K562 (cell line): Measurements from ENCODE around the gene GALNT12. TPM values are rescaled to one million over a fixed set of nuclear protein-coding genes. Genes with fewer than 3 reads are reported as not detected.

Source experiments
- ATAC-seq: fragments of 200-7000 bp; cut with Tn5 transposase; 3 replicates; pipeline ENCODE4 v1.9.1; 2020; ENCODE audit warnings: moderate library complexity
- BruUV-seq: library from RNA; stranded (reverse); fragments of 400-500 nt; replicated peaks from 2 replicates; lab custom pipeline; 2021; lab: Mats Ljungman, UMichigan
- CTCF ChIA-PET: fragments of 300-600 bp; formaldehyde crosslinking; extraction: SDS; loops from one replicate; lab custom pipeline; 2021; ENCODE audit warnings: low intra/inter-chr PET ratio; lab: Yijun Ruan, JAX
- POLR2A ChIA-PET: fragments of 300-600, 350-650 bp; sonication (Branson Sonifier 250); formaldehyde crosslinking; extraction: SDS; loops from one replicate; lab custom pipeline; 2021; ENCODE audit warnings: antibody characterized with exemption, inconsistent platforms; lab: Yijun Ruan, JAX
- DNase-seq, 4 experiments: peaks; one replicate each; pipeline versions ENCODE4 v3.0.0 to v3.0.0-alpha.2; 2011 to 2018; ENCODE audit warnings: low spot score in 3 of 4, mixed read lengths in 3 of 4; ENCODE audit errors: extremely low read depth in 1 of 4
- FAIRE-seq: peaks from 2 replicates; lab custom pipeline; 2011; peaks lifted over from hg19 to GRCh38; lab: Jason Lieb, UNC
- H2AFZ ChIP-seq: 2 replicates; pipeline ENCODE4 v1.6.0; 2011; ENCODE audit warnings: low read depth, low read length, control low read depth, inconsistent platforms
- H3K27ac ChIP-seq: fragments of 200-600 bp; 3 replicates; pipeline ENCODE4 v1.8.0; 2011; ENCODE audit warnings: low read depth, mild to moderate bottlenecking, control low read depth, inconsistent platforms, low read length, moderate library complexity, mixed read lengths; ENCODE audit errors: extremely low read depth
- H3K27me3 ChIP-seq, 2 experiments: fragments of 300-600 bp in 1 of 2; 2 replicates in 1 of 2; 3 replicates in 1 of 2; pipeline versions ENCODE4 v1.6.0 to v1.8.0; 2011; ENCODE audit warnings: inconsistent platforms in 2 of 2, low read length in 2 of 2, mild to moderate bottlenecking in 1 of 2, mixed read lengths in 1 of 2, moderate library complexity in 1 of 2; ENCODE audit not compliant: control insufficient read depth in 2 of 2, insufficient read depth in 2 of 2
- H3K36me3 ChIP-seq: fragments of 300-600 bp; 3 replicates; pipeline ENCODE4 v1.8.0; 2011; ENCODE audit warnings: mild to moderate bottlenecking, low read length, inconsistent platforms; ENCODE audit not compliant: control insufficient read depth, insufficient read depth
- H3K4me1 ChIP-seq, 2 experiments: fragments of 200-600 bp in 1 of 2; replicated peaks in 1 of 2; 2 replicates in 1 of 2; 3 replicates in 1 of 2; pipeline versions ENCODE4 v1.5.1 to v1.8.0; 2011; ENCODE audit warnings: inconsistent platforms in 2 of 2, low read length in 2 of 2, mild to moderate bottlenecking in 1 of 2, mixed read lengths in 1 of 2, moderate library complexity in 1 of 2; ENCODE audit not compliant: control insufficient read depth in 2 of 2, insufficient read depth in 2 of 2
- H3K4me2 ChIP-seq: 2 replicates; pipeline ENCODE4 v1.6.1; 2011; ENCODE audit warnings: low read length, control low read depth, inconsistent platforms, mixed read lengths; ENCODE audit not compliant: insufficient read depth
- H3K4me3 ChIP-seq: fragments of 200-600 bp; sonication (generic), shearing (Covaris generic); 2 replicates; pipeline ENCODE4 v1.5.1; 2016; ENCODE audit warnings: control low read depth, inconsistent platforms
- H3K79me2 ChIP-seq: fragments of 200-600 bp; 3 replicates; pipeline ENCODE4 v1.8.0; 2011; ENCODE audit warnings: low read length, inconsistent platforms; ENCODE audit not compliant: control insufficient read depth, insufficient read depth
- H3K9ac ChIP-seq, 2 experiments: 2 replicates each; pipeline versions ENCODE4 v1.6.0 to v1.6.1; 2011; ENCODE audit warnings: low read depth in 2 of 2, low read length in 2 of 2, control low read depth in 1 of 2, inconsistent platforms in 1 of 2, mild to moderate bottlenecking in 1 of 2, mixed read lengths in 1 of 2; ENCODE audit not compliant: insufficient read depth in 1 of 2
- H3K9me1 ChIP-seq: one replicate; pipeline ENCODE4 v1.6.0; 2011; ENCODE audit warnings: inconsistent platforms, mild to moderate bottlenecking, low read length, moderate library complexity; ENCODE audit not compliant: control insufficient read depth, insufficient read depth
- H3K9me3 ChIP-seq: replicated peaks from 2 replicates; pipeline ENCODE4 v1.5.1; 2011; ENCODE audit warnings: low read depth, low read length, inconsistent platforms; ENCODE audit not compliant: control insufficient read depth, insufficient read depth
- H4K20me1 ChIP-seq: replicated peaks from 2 replicates; pipeline ENCODE4 v1.6.1; 2011; ENCODE audit warnings: low read length, inconsistent platforms, mixed read lengths; ENCODE audit not compliant: control insufficient read depth, insufficient read depth
- CBFB ChIP-seq: sonication (generic); formaldehyde crosslinking; IDR thresholded peaks from 2 replicates; pipeline ENCODE4 v1.4.0; 2020; ENCODE audit warnings: mild to moderate bottlenecking, missing genetic modification reagents
- CXXC5 ChIP-seq: fragments of 250-450 bp; sonication (Bioruptor Pico); IDR thresholded peaks from 2 replicates; pipeline ENCODE4 v1.8.0; 2022; ENCODE audit warnings: inconsistent platforms, mild to moderate bottlenecking, moderate library complexity
- GTF2F1 ChIP-seq: IDR thresholded peaks from 2 replicates; pipeline ENCODE4 v1.6.1; 2011; ENCODE audit warnings: low read depth, low read length, improper control_type of control experiment
- JUN ChIP-seq, 2 experiments: sonication (generic) in 1 of 2; formaldehyde crosslinking in 1 of 2; IDR thresholded peaks; 2 replicates each; pipeline versions ENCODE4 v1.6.1 to v1.8.0; 2012 to 2022; ENCODE audit warnings: borderline replicate concordance in 2 of 2, mild to moderate bottlenecking in 2 of 2, improper control_type of control experiment in 1 of 2, low read depth in 1 of 2, low read length in 1 of 2, missing genetic modification reagents in 1 of 2
- MYBL2 ChIP-seq, 2 experiments: fragments of 450-650 bp in 1 of 2; sonication (generic) in 1 of 2; formaldehyde crosslinking in 1 of 2; IDR thresholded peaks; 2 replicates each; pipeline versions ENCODE4 v1.6.1 to v1.8.1; 2017 to 2022; ENCODE audit warnings: borderline replicate concordance in 1 of 2, inconsistent platforms in 1 of 2, low read depth in 1 of 2, mild to moderate bottlenecking in 1 of 2, missing genetic modification reagents in 1 of 2, moderate library complexity in 1 of 2
- PKNOX1 ChIP-seq: fragments of 450-650 bp; IDR thresholded peaks from 2 replicates; pipeline ENCODE4 v1.6.1; 2016
- PTRF ChIP-seq: fragments of 450-650 bp; IDR thresholded peaks from 2 replicates; pipeline ENCODE4 v1.6.1; 2016; ENCODE audit warnings: mild to moderate bottlenecking, missing genetic modification characterization, missing compliant biosample characterization
- RNF2 ChIP-seq: sonication (generic); IDR thresholded peaks from 2 replicates; pipeline ENCODE4 v1.6.1; 2016
- RUNX1 ChIP-seq: sonication (generic); IDR thresholded peaks from 2 replicates; pipeline ENCODE4 v1.6.1; 2016; ENCODE audit warnings: antibody characterized with exemption, low read depth
- SP1 ChIP-seq: sonication (generic); formaldehyde crosslinking; IDR thresholded peaks from 2 replicates; pipeline ENCODE4 v1.8.1; 2022; ENCODE audit warnings: mild to moderate bottlenecking, missing genetic modification reagents
- SREBF1 ChIP-seq: fragments of 150-350 bp; IDR thresholded peaks from 2 replicates; pipeline ENCODE4 v1.6.1; 2014; ENCODE audit warnings: antibody characterized with exemption, low read depth, low read length, borderline replicate concordance
- TARDBP ChIP-seq: fragments of 450-650 bp; IDR thresholded peaks from 2 replicates; pipeline ENCODE4 v1.6.1; 2016
- ZNF41 ChIP-seq: fragments of 250-450 bp; sonication (Bioruptor Pico); conservative IDR thresholded peaks from 2 replicates; pipeline ENCODE4 v1.4.0; 2020; ENCODE audit warnings: mild to moderate bottlenecking
- WGBS: fragments of 100-300 bp; shearing (Covaris generic); methylation state at CpG from one replicate; pipeline ENCODE4 v1.1.6; 2016; ENCODE audit warnings: low coverage, mixed read lengths; ENCODE audit not compliant: insufficient coverage; ENCODE audit errors: missing lambda C conversion rate; 5-methylcytosine and 5-hydroxymethylcytosine counted together
- in situ Hi-C: fragments of 300-500 bp; cut with MboI; formaldehyde crosslinking; loops from 4 replicates; pipeline ENCODE4 v1.15.0; 2018; ENCODE audit warnings: inconsistent platforms, mixed read lengths
- intact Hi-C: fragments of 100-400 bp; cut with micrococcal nuclease; formaldehyde crosslinking; loops from 2 replicates; pipeline ENCODE4 v1.14.2; 2022
- polyA plus RNA-seq, 8 experiments: library from polyadenylated mRNA; depleted of rRNA in 4 of 8; stranded (reverse) in 5 of 8; unstranded in 3 of 8; fragments of >200 nt; fragmentation: Nextera tagmentation in 2 of 8; fragmentation: Illumina TruSeq in 1 of 8; extraction: Ambion mirVana in 2 of 8; extraction: Trizol in 1 of 8; gene quantifications; 2 replicates each; pipeline versions ENCODE4 v1.2.1 to v1.2.3, GENCODE V29; 2011 to 2014; ENCODE audit warnings: inconsistent platforms in 1 of 8, missing spikeins in 1 of 8
- total RNA-seq, 7 experiments: library from RNA; depleted of rRNA in 6 of 7; stranded (reverse); fragments of >200 nt in 6 of 7; fragmentation: Illumina TruSeq in 2 of 7; extraction: Trizol in 2 of 7; gene quantifications; 2 replicates each; pipeline versions ENCODE4 v1.2.1 to v1.2.3, GENCODE V29; 2011 to 2021; ENCODE audit warnings: low replicate concordance in 1 of 7
- TF ChIP-seq, protein P1 (sequence below), 3 experiments: fragments of 200-800 bp in 1 of 3; fragments of 250-450 bp in 1 of 3; fragments of 450-650 bp in 1 of 3; sonication (Bioruptor Pico) in 1 of 3; sonication (Bioruptor generic) in 1 of 3; formaldehyde crosslinking in 1 of 3; IDR thresholded peaks; 2 replicates each; pipeline versions ENCODE4 v1.6.1 to v1.8.0; 2016 to 2022; ENCODE audit warnings: mild to moderate bottlenecking in 2 of 3, missing genetic modification characterization in 2 of 3, missing compliant biosample characterization in 1 of 3, moderate library complexity in 1 of 3
- TF ChIP-seq, protein P2 (sequence below): sonication (generic); formaldehyde crosslinking; IDR thresholded peaks from 2 replicates; pipeline ENCODE4 v1.8.0; 2022; ENCODE audit warnings: mild to moderate bottlenecking, missing genetic modification reagents

The GALNT12 gene
- total and polyA plus RNA-seq, 9 of the 15 experiments (the other 6 are each of a cell fraction or from before 2014, with no cell fraction given), result 29.7 to 82.9 (median 44.2) TPM

- no peaks in the 10 kb centered on the region for H3K79me2 ChIP-seq
- no peaks in the 10 kb centered on the region for H4K20me1 ChIP-seq
- FAIRE-seq, result peak; percentile 89
- H3K36me3 ChIP-seq, result no peaks in the 10 kb centered on the region
- peaks cover 0 to 34% of the 10 kb centered on the region in 2 experiments; a peak in 3 of 5 replicates for H3K4me1 ChIP-seq
- peaks cover 4% of the 10 kb centered on the region; the same call in 1 of the 2 replicates for H3K9me3 ChIP-seq
- no peak overlapping the region for H3K4me3 ChIP-seq
- WGBS, result 0% methylated on average over 2 of the region's 4 CpGs
- peak; percentile 97 for ATAC-seq
- H3K9ac ChIP-seq, result peak overlapping the region; percentile 68 to 77; a peak in 3 of 4 replicates
- H2AFZ ChIP-seq, result peak overlapping the region; percentile 61
- intact Hi-C loops (loop anchor here (1.0 to 5.0 kb wide), 3 partner anchors 17 to 210 kb away; no protein-coding TSS in a partner anchor), in situ Hi-C loops (no loop called here)
- ChIA-PET POLR2A (interaction anchor here (0.6 to 1.4 kb wide), 8 partner anchors 10 to 354 kb away, joined by 3 to 9 read pairs (median 3); partner anchors contain the start of genes ALG2 and SEC61B), CTCF (no interaction called here)
- peak; percentile 43 to 86 (median 62) for DNase-seq
- peak overlapping the region; percentile 47 for H3K4me2 ChIP-seq
- no peaks in the 10 kb centered on the region for H3K27me3 ChIP-seq
- peak overlapping the region; percentile 82 for H3K27ac ChIP-seq
- H3K9me1 ChIP-seq, result no peaks in the 10 kb centered on the region
- BruUV-seq, result TSS peak; percentile 87
- TF ChIP-seq, protein P1, sequence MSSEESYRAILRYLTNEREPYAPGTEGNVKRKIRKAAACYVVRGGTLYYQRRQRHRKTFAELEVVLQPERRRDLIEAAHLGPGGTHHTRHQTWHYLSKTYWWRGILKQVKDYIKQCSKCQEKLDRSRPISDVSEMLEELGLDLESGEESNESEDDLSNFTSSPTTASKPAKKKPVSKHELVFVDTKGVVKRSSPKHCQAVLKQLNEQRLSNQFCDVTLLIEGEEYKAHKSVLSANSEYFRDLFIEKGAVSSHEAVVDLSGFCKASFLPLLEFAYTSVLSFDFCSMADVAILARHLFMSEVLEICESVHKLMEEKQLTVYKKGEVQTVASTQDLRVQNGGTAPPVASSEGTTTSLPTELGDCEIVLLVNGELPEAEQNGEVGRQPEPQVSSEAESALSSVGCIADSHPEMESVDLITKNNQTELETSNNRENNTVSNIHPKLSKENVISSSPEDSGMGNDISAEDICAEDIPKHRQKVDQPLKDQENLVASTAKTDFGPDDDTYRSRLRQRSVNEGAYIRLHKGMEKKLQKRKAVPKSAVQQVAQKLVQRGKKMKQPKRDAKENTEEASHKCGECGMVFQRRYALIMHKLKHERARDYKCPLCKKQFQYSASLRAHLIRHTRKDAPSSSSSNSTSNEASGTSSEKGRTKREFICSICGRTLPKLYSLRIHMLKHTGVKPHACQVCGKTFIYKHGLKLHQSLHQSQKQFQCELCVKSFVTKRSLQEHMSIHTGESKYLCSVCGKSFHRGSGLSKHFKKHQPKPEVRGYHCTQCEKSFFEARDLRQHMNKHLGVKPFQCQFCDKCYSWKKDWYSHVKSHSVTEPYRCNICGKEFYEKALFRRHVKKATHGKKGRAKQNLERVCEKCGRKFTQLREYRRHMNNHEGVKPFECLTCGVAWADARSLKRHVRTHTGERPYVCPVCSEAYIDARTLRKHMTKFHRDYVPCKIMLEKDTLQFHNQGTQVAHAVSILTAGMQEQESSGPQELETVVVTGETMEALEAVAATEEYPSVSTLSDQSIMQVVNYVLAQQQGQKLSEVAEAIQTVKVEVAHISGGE (CRISPR knock-in tag; IDR thresholded peaks at IDR 0.05), result no peak
- no peak; the same call in 1 of the 2 replicates for TF ChIP-seq SREBF1
- TF ChIP-seq PKNOX1, result 0 out of 2 replicates have a peak, but pooled peaks have one; percentile 10
- TF ChIP-seq RNF2, result peak; percentile 99
- TF ChIP-seq CXXC5 (CRISPR knock-in tag), result peak; percentile 89
- peak; percentile 82 for TF ChIP-seq CBFB (CRISPR knock-in tag)
- no peak for TF ChIP-seq TARDBP
- TF ChIP-seq PTRF, result peak; percentile 53; the same call in 1 of the 2 replicates
- 0 out of 2 replicates have a peak, but pooled peaks have one; percentile 38 for TF ChIP-seq SP1 (CRISPR knock-in tag)
- no peak for TF ChIP-seq RUNX1
- TF ChIP-seq GTF2F1, result no peak
- TF ChIP-seq JUN (IDR thresholded peaks at IDR 0.05; ENCODE audit: borderline replicate concordance, low read depth, low read length), result peak; percentile 81; the same call in 1 of the 2 replicates
- TF ChIP-seq JUN (CRISPR knock-in tag; IDR thresholded peaks at IDR 0.05; ENCODE audit: borderline replicate concordance), result no peak; the same call in 1 of the 2 replicates
- TF ChIP-seq MYBL2 (IDR thresholded peaks at IDR 0.05; ENCODE audit: low read depth), result no peak
- no peak for TF ChIP-seq MYBL2 (CRISPR knock-in tag; IDR thresholded peaks at IDR 0.05; ENCODE audit: borderline replicate concordance)
- TF ChIP-seq ZNF41 (CRISPR knock-in tag), result peak; percentile 79; the same call in 1 of the 2 replicates
- TF ChIP-seq, protein P2, sequence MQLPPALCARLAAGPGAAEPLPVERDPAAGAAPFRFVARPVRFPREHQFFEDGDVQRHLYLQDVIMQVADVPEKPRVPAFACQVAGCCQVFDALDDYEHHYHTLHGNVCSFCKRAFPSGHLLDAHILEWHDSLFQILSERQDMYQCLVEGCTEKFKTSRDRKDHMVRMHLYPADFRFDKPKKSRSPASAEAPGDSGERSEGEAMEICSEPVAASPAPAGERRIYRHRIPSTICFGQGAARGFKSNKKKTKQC (CRISPR knock-in tag), result no peak
These were observed 60.1 kb downstream of the GALNT12 start for GRCh38 chr9:98867429-98868168.
